ENCODE results near the gene CASQ1.

CASQ1 gene

DNA sequence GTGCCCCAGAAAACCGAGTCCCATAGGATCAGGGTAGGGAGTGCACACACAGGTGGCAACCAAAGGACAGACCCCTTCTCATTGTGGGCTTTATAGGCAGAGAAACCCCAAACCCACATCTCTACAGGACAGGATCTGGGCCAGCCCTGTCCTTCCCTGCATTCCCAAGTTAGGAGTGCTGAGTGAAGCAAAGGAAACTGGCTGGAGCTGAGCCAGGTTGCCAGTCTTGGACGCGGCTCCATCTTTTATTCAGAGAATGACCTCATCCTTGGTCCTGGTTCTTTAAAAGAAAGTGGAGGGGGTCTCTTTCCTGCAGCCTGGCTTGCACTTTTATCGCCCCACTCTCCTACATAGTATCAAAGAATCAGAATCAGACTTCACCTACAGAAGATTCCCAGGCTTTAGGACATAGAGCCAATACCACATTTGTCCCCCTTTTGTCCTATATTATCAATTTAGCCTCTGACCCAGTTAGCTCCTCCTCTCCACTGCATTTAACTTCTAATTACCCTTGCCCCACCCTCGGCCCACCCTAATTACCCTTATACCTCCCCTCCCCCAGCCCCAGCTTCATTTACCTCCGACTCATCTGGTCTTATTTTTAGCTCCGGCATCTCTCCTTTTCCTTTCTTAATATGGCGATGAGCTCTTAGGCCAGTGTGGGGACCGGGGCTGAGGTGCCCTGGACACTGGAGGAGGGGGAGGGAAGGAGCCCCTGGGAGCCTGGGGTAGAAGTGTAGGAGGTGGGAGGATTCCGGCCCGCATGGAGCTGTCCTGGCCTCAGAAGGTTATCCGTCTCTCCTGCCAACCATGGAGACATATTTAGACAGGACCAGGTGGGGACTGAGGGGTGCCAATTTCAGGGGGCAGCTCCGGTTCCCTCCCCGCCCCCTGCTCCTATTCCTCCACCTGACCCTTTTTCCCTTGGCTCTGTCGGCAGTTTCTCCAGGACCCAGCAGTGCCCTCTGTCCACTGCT lies at the start of gene CASQ1:
CASQ1 (plus strand) TSS at position 927 of the 977 bp plus-strand sequence. CDS start 177 bp downstream, outside the sequence.
- FAIRE-seq, result no peak
- no peak for DNase-seq (ENCODE audit: insufficient read length, low spot score)

DNA sequence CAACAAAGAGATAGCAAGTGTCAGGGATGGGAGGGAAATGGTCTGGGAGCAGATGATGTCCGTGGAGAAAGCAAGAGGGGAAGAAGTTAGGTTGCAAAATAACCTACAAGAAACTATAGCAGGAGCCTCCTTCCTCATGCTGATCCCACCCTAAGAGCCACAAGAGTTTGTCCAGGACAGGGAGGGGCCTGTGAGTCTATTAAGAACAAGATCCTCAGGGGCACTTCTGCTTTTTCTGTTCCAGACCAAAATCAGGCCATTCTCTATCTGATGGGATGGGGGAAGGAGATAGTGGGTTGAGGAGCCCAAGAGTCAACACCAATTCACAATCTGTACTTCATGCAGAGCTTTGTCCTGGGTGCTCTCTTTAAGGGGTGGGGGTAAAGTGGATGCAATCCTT lies 46.7 kb upstream of the CASQ1 start:
- DNase-seq (ENCODE audit: insufficient read length, low spot score) (no peak), FAIRE-seq (no peak)

DNA sequence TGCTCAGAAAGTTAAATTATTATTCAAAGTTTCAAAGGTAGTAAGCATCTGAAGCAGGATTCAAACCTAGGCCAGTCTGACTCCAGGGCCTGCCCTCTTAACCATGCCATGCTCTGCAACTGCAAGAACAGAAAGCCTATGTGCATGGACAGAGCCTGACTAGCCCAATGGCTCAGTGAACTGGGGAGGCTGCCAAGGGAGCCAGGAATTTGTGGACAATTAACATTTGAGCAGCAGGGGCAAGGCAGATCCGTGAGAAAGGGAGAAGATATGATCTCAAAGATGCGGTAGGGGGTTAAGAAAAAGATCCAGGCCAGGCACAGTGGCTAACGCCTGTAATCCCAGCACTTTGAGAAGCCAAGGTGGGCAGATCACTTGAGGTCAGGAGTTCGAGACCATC lies 45.5 kb upstream of the CASQ1 start:
- DNase-seq (ENCODE audit: insufficient read length, low spot score) (no peak), FAIRE-seq (no peak)

DNA sequence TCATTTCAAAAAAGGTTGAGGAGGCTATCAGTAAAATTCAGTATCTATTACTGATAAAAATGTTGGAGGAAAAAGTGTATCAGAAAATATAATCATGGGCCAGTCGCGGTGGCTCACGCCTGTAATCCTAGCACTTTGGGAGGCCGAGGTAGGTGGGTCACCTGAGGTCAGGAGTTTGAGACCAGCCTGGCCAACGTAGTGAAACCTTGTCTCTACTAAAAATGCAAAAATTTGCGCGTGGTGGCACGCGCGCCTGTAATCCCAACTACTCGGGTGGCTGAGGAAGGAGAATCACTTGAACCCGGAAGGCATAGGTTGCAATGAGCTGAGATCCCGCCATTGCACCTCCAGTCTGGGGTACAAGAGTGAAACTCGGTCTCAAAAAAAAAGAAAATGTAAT lies 44.3 kb upstream of the CASQ1 start:
- DNase-seq (ENCODE audit: insufficient read length, low spot score), result no peak
- FAIRE-seq, result no peak

DNA sequence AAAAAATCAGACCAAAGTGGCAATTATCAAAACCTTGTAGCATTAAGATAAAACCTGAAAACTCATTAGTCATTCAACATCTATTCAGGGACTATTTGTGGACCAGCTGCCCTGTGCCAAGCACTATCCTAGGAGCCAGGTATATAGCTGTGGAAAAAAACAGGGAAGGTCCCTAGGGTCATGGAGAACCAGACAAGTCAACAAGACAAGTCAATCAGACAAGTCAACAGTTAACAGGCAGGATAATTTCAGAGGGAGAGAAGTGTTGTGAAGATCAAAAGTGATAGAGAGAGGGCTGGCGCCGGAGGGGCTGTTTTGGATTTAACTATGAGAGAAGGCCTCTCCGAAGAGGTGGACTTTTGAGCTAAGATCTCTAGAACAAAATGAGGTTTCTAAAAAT lies 42.3 kb upstream of the CASQ1 start:
- DNase-seq (ENCODE audit: insufficient read length, low spot score), result no peak
- no peak for FAIRE-seq

DNA sequence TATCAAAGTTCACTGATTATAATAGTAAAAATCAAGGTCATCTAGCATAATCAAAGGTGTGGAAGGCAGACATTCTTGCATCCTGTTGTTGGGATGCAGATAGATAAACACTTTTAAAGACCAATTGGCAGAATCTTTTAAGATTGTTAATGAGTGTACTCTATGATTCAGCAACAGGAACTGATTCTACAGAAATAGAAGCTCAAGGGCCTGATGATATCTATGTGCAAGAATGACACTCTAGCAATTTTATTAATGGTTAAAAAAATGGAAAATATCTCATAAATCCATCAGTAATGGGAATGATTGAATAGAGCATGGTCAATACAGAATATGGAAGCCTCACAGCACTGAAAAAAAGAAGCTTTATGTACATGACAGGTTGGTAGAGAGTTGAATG lies 41.1 kb upstream of the CASQ1 start:
- no peak for DNase-seq (ENCODE audit: insufficient read length, low spot score)
- FAIRE-seq, result no peak

DNA sequence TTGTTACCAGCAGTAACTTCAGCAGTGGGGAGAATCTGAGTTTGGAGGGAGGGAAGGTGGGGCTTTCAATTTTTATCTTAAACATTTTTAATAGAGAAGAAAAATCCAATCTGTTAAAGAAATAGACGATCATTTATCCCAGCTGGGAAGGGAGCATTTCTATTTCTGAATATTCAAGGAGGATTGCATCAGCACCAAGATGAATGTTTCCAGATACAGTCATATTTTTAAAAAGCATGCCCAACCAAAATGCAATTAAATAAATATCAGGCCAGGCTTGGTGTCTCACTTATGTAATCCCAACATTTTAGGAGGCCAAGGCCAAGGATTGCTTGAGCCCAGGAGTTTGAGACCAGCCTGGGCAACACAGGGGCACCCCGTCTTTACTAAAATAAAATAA lies 40.7 kb upstream of the CASQ1 start:
- DNase-seq (ENCODE audit: insufficient read length, low spot score) (no peak), FAIRE-seq (no peak)

DNA sequence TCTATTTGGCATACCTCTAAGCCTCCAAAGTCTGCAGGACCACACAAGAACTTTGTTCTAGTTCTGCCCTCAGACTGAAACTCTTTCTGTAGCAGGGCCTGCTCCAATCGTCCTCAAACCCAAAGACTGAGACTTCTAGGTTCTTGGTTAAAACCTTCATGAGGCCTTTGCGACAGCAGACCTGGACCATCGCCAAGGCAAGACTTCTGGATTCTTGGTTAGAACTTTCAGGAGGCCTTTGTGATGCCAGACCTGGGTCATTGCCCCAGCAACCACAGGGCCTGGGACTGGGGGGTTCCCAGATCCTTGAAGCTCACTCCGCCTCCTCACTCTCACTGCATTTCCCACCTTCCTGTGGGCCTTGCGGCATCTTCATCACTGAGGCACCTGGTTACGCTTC lies 39.1 kb upstream of the CASQ1 start, which contains the start of gene ATP1A4:
ATP1A4 (plus strand) TSS at position 301 of the 400 bp plus-strand sequence. CDS start 438 bp downstream, outside the sequence.
- no peak for FAIRE-seq
- no peak for DNase-seq (ENCODE audit: insufficient read length, low spot score)

DNA sequence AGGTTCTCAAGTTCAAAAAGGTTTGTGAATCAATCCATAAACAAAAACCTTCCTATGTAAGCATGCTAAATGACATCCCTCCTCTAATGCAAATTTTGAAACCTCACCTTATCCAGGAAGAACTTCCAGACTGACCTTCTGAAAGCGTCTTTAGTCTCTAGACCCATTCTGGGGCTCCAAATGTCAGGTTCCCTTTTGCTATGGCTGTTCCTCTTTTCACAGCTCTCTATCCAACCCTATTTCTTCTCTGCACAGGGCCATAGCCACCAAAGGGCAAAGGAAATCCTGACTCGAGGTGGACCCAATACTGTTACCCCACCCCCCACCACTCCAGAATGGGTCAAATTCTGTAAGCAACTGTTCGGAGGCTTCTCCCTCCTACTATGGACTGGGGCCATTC lies 35.6 kb upstream of the CASQ1 start:
- DNase-seq (ENCODE audit: insufficient read length, low spot score) (no peak), FAIRE-seq (no peak)

DNA sequence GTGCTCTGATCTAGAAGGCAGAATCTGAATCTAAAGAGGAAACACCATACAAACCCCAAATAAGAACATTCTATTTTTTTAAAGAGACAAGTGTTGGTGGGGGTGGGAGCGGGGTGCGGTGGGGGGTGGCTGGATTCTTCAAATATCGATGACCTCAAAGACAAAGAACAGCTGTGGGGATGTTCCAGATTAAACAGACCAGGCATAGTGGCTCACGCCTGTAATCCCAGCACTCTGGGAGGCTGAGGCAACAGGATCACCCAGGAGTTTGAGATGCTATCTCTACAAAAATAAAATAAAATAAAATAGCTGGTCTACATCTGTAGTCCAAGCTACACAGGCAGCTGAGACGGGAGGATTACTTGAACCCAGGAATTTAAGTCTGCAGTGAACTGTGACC lies 34.0 kb upstream of the CASQ1 start:
- FAIRE-seq (no peak), DNase-seq (ENCODE audit: insufficient read length, low spot score) (no peak)

DNA sequence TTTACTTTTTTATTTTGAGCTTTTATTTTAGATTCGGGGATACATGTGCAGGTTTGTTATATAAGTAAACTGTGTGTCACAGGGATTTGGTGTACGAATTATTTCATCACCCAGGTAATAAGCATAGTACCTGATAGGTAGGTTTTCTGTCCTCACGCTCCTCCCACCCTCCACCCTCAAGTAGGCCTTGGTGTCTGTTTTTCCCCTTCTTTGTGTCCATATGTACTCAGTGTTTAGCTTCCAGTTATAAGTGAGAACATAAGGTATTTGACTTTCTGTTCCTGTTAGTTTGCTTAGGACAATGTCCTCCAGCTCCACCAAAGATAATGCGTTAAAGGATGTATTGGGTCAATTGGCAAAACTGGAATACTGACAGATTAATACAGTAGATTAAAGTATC lies 33.2 kb upstream of the CASQ1 start:
- DNase-seq (ENCODE audit: insufficient read length, low spot score) (no peak), FAIRE-seq (no peak)

DNA sequence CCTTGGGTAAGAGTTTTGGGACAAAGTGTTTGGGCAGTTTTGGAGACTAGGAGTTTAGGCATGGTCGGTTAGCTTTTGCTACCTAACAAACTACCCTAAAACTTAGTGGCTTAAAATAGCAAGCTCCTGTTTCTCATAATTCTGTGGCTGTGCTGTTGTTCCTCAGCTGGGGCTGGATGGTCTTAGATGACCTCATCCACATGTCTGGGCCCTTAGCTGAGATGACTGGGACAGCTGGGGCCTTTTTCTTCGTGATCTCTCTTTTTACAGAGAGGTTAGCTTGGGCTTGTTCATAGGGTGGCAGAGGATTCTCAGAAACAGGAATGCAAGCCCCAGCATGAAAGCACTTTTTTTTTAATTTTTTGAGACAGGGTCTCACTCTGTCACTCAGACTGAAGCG lies 32.3 kb upstream of the CASQ1 start:
- DNase-seq (ENCODE audit: insufficient read length, low spot score), result no peak
- FAIRE-seq, result no peak

DNA sequence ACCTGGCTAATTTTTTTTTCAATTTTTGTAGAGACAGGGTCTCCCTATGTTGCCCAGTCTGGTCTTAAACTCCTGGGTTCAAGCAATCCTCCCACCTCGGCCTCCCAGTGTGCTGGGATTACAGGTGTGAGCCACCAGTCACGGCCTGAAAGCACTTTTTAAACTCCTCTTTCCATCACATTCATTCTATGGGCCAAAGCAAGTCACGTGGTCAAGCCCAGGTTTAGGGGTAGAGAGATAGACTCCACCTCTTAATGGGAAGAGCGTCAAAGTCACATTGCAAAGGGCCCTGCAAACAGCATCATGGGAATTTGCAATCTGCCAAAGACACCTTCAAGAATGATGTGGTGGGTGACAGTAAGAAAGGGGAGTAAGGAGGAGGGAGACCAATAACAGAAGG lies 31.8 kb upstream of the CASQ1 start:
- FAIRE-seq (no peak), DNase-seq (ENCODE audit: insufficient read length, low spot score) (no peak)

DNA sequence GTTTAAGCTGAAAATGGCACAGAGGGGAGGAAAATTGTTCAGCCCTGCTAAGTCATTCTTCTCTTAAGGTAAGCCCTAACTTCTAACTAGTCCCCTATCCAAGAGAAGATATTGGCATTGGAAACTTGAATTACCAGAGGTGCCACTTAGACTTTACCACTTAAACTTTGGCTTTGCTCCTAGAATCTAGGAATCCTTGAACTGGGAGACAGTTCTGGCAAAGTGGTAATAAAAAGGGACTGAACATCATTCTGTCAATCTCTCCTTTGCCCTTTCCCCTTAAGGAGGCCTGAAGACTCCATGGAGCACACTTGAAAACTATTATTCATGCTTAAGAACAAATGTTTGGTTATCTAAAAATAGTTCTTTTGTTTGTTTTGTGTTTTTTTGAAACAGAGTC lies 30.5 kb upstream of the CASQ1 start:
- DNase-seq (ENCODE audit: insufficient read length, low spot score) (no peak), FAIRE-seq (no peak)

DNA sequence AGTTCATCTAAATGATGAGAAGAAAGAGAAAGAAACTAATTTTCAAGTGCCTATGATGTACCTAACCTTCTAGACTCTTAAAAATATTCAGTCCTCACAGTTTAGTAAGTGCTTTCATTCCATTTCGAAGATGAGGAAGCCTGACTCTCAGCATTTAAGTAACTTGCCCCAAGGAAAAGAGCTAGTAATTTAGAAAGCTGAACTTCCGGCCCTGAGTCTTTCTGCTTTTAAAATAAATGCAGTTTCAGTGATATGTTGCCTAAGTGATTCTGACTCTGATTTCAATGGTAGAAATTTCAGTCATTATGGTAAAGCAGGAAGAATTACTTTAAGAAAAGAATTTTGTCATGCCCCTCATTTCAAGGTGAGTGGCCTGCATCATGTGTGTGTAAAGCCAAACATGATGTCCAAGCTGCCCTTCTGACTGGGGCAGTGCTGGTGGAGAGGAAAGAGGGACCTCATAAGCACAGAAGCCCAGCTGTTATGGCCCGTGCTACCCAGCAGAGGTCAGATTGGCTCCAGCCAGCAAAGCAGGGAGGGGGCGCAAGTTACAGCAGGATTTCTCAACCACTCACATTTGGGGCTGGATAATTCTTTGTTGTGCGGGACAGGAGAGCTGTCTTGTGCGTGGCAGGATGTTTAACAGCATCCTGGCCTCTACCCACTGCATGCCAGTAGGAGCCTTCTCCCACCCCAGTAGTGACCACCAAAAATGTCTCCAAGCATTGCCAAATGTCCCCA lies 28.2 kb upstream of the CASQ1 start:
- DNase-seq (ENCODE audit: insufficient read length, low spot score) (no peak), FAIRE-seq (peak; percentile 47)

DNA sequence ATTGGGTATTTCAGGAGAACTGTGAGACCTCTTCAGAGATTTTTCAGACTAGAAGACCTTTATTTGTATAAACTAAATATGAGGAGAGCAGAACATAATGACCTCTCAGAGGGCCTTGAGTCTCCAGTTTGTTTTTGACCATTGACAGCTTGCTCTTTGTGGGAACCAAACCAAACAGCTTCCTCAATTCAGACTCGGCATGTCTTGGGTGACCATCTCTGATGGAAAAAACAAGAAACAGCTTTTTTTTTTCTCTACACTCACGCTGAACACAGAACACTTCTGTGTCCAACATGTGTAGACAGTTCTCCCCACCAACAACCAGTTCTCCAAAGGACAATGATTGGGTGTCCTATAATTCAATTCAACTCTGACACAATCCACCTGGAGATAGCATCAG lies 27.4 kb upstream of the CASQ1 start:
- FAIRE-seq, result peak; percentile 31
- no peak for DNase-seq (ENCODE audit: insufficient read length, low spot score)

DNA sequence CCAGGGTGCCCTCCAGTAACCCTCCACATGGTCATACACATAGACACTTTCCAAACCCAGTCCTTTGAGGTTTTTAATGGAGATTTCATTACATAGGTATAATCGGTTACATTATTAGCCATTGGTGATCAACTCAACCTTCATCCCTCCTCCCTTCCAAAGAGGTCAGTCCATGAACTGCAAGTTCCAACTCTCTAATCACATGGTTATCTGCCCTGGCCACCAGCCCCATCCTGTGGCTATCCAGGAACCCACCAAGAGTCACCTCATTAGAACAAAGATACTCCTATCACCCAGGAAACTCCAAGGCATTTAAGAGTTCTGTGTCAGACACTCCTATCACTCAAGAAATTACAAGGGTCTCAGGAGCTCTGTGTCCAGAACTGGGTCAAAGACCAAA lies 26.8 kb upstream of the CASQ1 start:
- DNase-seq (ENCODE audit: insufficient read length, low spot score) (no peak), FAIRE-seq (no peak)

DNA sequence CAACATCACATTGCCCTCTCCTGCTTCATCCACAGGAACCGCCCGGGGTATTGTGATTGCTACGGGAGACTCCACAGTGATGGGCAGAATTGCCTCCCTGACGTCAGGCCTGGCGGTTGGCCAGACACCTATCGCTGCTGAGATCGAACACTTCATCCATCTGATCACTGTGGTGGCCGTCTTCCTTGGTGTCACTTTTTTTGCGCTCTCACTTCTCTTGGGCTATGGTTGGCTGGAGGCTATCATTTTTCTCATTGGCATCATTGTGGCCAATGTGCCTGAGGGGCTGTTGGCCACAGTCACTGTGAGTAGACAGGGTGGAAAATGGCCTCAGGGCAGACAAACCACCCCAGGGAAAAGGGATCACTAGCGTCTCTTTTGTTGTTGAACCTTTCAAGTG lies 26.3 kb upstream of the CASQ1 start:
- no peak for FAIRE-seq
- DNase-seq (ENCODE audit: insufficient read length, low spot score), result no peak

DNA sequence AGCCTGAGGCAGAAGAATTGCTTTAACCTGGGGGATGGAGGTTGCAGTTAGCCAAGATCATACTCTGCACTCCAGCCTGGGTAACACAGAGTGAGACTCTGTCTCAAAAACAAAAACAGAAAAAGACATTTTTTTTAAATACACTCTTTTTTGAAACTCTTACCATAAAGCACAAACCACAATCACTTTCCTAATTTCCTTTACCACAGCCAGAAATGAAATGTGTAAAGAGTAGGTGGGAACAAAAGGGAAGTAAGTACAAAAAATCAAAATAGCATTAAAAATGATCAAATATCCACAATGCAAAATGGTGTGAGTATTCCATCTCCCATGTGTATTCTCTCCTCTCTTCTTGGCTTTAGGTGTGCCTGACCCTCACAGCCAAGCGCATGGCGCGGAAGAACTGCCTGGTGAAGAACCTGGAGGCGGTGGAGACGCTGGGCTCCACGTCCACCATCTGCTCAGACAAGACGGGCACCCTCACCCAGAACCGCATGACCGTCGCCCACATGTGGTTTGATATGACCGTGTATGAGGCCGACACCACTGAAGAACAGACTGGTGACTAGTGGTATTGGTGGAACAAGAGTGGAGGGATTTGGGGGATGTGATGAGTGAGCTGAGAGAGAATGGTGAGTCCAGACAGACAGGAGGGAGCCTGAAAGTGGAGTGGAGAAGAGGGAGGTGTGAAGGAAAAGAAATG lies 24.1 kb upstream of the CASQ1 start:
- no peak for FAIRE-seq
- no peak for DNase-seq (ENCODE audit: insufficient read length, low spot score)

DNA sequence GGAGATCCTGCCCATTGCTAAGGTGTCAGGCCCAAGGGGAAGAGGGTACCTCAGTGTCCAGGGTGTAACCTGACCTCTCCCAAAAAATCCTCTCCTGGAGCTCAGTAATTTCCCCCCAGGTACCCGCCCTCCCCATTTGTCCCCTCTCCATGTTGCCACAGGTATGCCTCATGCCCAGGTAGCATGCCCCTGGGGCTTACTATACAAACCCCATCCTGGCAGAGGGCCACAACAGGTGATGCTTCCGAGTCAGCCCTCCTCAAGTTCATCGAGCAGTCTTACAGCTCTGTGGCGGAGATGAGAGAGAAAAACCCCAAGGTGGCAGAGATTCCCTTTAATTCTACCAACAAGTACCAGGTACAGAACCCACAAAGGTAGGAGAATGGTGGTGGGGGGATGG lies 23.3 kb upstream of the CASQ1 start:
- DNase-seq (ENCODE audit: insufficient read length, low spot score), result no peak

DNA sequence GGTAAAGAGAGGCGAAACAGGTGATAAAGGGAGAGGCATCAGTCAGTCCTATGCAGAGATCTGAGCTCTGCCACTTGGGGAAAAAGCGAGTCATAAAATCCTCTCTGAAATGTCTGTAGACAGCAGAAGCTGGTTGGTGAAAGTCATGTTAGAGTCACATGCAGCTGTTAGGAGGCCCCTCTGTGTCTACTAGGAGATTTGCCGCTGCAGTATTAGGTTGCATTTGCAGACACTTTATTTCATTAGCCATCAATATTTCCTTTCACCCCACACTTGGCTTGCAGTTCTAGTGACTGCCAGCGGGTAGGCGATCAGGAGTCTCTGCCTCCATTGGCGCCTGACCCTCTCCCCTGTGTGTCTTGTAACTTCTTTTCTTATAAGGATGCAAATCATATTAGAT lies 22.8 kb upstream of the CASQ1 start:
- no peak for DNase-seq (ENCODE audit: insufficient read length, low spot score)

More for the DNA sequence above, 23.3 kb upstream of the CASQ1 start:
- FAIRE-seq, result no peak

More for the DNA sequence above, 22.8 kb upstream of the CASQ1 start:
- no peak for FAIRE-seq

All from GM19239 (cell line).